ENCODE results near the gene MVB12B. TPM values are rescaled to one million over a fixed set of nuclear protein-coding genes. Genes with fewer than 3 reads are reported as not detected.

The MVB12B gene
- polyA plus RNA-seq, 1 experiment, result 4.4 TPM

DNA sequence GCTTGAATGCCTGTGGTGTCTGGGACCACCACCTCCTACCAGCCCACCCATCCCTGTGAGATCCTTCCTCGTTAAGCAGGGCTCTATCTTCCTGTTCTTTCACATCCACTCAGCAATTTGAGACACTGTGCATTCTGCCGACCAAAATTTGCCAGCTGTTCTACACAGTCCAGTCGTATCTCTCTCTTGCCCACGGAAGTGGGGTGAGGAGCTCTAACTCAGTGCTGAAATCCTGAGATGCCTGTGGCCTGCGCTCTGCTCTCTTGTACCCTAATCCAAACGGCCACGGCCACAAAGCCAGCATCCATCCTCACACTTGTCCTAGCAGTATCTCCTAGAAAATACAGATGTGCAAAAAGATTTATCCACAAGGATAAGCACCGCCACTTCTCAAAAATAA, 97.9 kb downstream of the MVB12B start:
- ChIA-PET POLR2A (no interaction called here), CTCF (interaction anchor here (1.0 kb wide), 1 partner anchor 26 kb away, joined by 4 read pairs; no protein-coding TSS in a partner anchor)
- Histone ChIP-seq H3K9me3 (ENCODE audit: control insufficient read depth, insufficient read depth, low read length) (no peaks in the 10 kb centered on the region), H3K27ac (ENCODE audit: low read depth, low read length) (no peak overlapping the region), H3K27me3 (ENCODE audit: control insufficient read depth, insufficient read depth, low read length) (no peaks in the 10 kb centered on the region), H3K4me3 (ENCODE audit: low read depth, low read length) (no peak overlapping the region)
- DNase-seq (ENCODE audit: low read depth, low spot score), result no peak
- TF ChIP-seq, protein P1, sequence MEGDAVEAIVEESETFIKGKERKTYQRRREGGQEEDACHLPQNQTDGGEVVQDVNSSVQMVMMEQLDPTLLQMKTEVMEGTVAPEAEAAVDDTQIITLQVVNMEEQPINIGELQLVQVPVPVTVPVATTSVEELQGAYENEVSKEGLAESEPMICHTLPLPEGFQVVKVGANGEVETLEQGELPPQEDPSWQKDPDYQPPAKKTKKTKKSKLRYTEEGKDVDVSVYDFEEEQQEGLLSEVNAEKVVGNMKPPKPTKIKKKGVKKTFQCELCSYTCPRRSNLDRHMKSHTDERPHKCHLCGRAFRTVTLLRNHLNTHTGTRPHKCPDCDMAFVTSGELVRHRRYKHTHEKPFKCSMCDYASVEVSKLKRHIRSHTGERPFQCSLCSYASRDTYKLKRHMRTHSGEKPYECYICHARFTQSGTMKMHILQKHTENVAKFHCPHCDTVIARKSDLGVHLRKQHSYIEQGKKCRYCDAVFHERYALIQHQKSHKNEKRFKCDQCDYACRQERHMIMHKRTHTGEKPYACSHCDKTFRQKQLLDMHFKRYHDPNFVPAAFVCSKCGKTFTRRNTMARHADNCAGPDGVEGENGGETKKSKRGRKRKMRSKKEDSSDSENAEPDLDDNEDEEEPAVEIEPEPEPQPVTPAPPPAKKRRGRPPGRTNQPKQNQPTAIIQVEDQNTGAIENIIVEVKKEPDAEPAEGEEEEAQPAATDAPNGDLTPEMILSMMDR (IDR thresholded peaks at IDR 0.05; ENCODE audit: low read depth, low read length), result no peak

DNA sequence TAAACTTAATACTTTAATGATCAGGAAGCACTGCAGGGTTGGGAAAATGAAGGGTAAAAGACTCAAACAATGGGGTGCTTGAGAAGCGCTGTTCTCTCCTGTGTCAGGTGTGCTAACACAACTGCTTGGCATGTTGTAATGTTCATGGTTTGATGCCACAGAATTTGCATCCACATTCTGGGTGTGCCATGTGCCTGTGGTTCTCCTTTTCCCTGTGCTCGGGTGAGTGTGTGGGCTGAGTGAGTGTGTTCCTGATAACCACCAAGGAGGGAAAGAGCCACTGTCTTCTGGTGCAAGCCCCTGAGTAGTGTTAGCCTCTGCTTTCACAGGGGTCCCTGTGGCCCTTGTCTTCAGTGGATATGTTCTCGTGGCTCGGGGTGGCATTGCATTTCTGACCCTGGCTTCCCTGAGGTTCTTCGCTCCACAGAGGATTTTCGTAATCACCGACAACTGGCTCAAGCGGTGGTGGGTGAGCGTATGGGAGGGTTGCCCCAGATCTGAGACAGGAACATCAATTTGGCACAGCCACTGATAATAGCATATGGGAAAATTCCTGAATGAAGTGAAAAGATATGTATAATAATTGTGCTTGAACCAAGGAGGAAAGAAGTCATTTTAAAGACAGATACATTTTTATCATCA, 102.0 kb downstream of the MVB12B start:
- CTCF ChIA-PET, result no interaction called here

DNA sequence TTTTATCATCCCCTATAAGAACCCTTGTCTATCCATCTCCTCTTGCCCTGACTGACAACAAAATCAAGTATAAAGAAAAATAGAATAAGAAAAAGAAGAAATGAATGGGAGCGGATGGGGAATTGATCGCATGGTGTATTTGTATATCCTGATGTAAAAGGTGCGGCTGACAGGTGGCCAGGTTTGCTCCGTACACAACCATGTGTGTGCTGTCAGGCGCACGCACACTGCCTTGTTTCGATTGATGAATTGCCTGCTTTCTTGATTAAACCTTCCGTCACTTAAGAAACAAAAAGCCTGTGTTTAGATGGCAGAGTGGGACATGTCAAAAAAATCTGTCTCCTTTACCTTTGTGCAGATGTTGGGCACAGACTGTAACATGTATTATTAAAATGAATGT, 102.6 kb downstream of the MVB12B start:
- ChIA-PET CTCF (no interaction called here), POLR2A (no interaction called here)
- H3K27ac ChIP-seq (ENCODE audit: low read depth, low read length), result no peak overlapping the region
- no peak for DNase-seq (ENCODE audit: low read depth, low spot score)
- H3K4me3 ChIP-seq (ENCODE audit: low read depth, low read length), result no peak overlapping the region
- no peaks in the 10 kb centered on the region for H3K9me3 ChIP-seq (ENCODE audit: control insufficient read depth, insufficient read depth, low read length)
- TF ChIP-seq, protein P1 (IDR thresholded peaks at IDR 0.05; ENCODE audit: low read depth, low read length), result no peak
- no peaks in the 10 kb centered on the region for H3K27me3 ChIP-seq (ENCODE audit: control insufficient read depth, insufficient read depth, low read length)

More for the DNA sequence above, 102.0 kb downstream of the MVB12B start:
- no peak for DNase-seq (ENCODE audit: low read depth, low spot score)
- H3K9me3 ChIP-seq (ENCODE audit: control insufficient read depth, insufficient read depth, low read length), result no peaks in the 10 kb centered on the region
- no peak overlapping the region for H3K4me3 ChIP-seq (ENCODE audit: low read depth, low read length)
- TF ChIP-seq, protein P1 (IDR thresholded peaks at IDR 0.05; ENCODE audit: low read depth, low read length), result no peak
- H3K27me3 ChIP-seq (ENCODE audit: control insufficient read depth, insufficient read depth, low read length), result no peaks in the 10 kb centered on the region
- no peak overlapping the region for H3K27ac ChIP-seq (ENCODE audit: low read depth, low read length)
- POLR2A ChIA-PET, result no interaction called here

DNA sequence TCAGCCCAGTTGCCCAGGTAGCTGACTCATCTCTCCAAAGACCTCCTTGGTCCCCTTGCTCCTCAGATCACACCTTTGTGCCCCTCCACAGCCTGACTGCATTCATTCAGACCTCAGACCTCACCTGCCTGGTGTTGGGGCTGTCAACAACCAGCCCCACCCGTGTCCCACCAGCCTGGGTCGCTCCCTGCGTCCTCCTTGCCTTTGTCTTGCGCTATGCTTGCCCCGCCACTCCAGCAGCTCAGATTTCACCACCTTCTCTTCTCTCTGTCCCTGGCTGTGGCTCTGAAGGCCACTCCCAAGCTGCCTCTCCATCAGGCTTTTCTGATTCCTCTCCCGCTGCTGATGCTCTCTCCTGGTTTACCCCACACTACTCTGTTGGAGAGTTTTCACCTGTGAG, 103.5 kb downstream of the MVB12B start:
- CTCF ChIA-PET, result no interaction called here
- no peaks in the 10 kb centered on the region for H3K27me3 ChIP-seq (ENCODE audit: control insufficient read depth, insufficient read depth, low read length)
- DNase-seq (ENCODE audit: low read depth, low spot score), result no peak
- POLR2A ChIA-PET, result no interaction called here
- H3K9me3 ChIP-seq (ENCODE audit: control insufficient read depth, insufficient read depth, low read length), result no peaks in the 10 kb centered on the region
- TF ChIP-seq, protein P1 (IDR thresholded peaks at IDR 0.05; ENCODE audit: low read depth, low read length), result no peak
- no peak overlapping the region for H3K27ac ChIP-seq (ENCODE audit: low read depth, low read length)
- no peak overlapping the region for H3K4me3 ChIP-seq (ENCODE audit: low read depth, low read length)

DNA sequence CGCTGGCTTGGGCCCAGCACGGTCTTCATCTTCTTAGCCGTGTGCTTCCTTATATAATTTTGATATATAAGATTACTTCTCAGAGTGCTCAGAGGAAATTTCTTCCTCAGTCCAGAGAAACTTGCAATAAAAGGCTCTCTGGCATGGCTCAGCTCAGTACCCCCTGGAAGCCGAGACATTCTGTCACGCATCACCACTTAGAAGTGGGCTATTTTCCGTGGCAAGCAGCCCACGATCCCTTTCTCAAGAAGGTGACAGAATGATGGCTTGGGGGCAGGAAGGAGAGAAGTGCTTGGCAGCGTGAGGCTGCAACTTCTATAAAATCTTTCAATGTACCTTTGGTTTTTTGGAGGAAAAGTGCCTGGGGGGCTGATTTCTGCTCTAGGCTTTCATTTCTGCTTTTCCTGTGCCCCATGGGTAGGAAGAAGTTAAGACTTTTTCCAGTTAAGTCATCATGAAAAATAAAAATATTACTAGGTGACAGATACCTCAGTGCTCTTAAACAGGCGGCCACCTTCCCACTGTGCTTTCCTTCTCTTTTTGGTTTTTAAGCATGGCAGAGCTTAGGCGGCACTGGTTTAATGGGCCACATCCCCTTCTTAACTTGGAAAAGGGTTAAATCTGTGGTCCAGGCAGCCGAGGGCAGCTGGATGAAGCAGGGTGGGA, 104.6 kb downstream of the MVB12B start:
- Histone ChIP-seq H3K4me3 (ENCODE audit: low read depth, low read length) (no peak overlapping the region), H3K9me3 (ENCODE audit: control insufficient read depth, insufficient read depth, low read length) (no peaks in the 10 kb centered on the region), H3K27ac (ENCODE audit: low read depth, low read length) (no peak overlapping the region), H3K27me3 (ENCODE audit: control insufficient read depth, insufficient read depth, low read length) (no peaks in the 10 kb centered on the region)
- POLR2A ChIA-PET, result no interaction called here
- no peak for DNase-seq (ENCODE audit: low read depth, low spot score)
- CTCF ChIA-PET, result no interaction called here
- TF ChIP-seq, protein P1 (IDR thresholded peaks at IDR 0.05; ENCODE audit: low read depth, low read length), result no peak

Measured in AG04450 (cell line).